Small intestine (tissue), 16 donors: ENCODE measurements around the gene TRIM13. TPM values are rescaled to one million over a fixed set of nuclear protein-coding genes. Genes with fewer than 3 reads are reported as not detected.
A peak's percentile ranks its signal among the peaks of the same experiment; 100 is the strongest.
"Not testable (repeated sequence)": the region's sequence is repeated elsewhere in the genome, so short reads cannot be mapped to it uniquely, and the experiment has no call there.

Source experiments
- DNase-seq, 2 donors: peaks; one replicate each; pipeline versions ENCODE4 v3.0.0 to v3.0.0-alpha.2; 2013
- FAIRE-seq: peaks from 2 replicates; lab custom pipeline; 2012; peaks lifted over from hg19 to GRCh38; lab: Jason Lieb, UNC
- H3K27ac ChIP-seq, 3 donors: one replicate each; pipeline ENCODE4 v1.5.1; 2013; ENCODE audit warnings: low read length in 2 of 3, mild to moderate bottlenecking in 2 of 3, control low read depth in 1 of 3, inconsistent platforms in 1 of 3, low read depth in 1 of 3, moderate library complexity in 1 of 3
- H3K27me3 ChIP-seq, 3 donors: one replicate each; pipeline ENCODE4 v1.6.1; 2013; ENCODE audit warnings: low read length in 3 of 3, inconsistent platforms in 1 of 3; ENCODE audit not compliant: control insufficient read depth in 3 of 3, insufficient read depth in 3 of 3
- H3K36me3 ChIP-seq, 3 donors: one replicate each; pipeline ENCODE4 v1.6.1; 2013; ENCODE audit warnings: low read length in 3 of 3, inconsistent platforms in 1 of 3, low read depth in 1 of 3, mild to moderate bottlenecking in 1 of 3, moderate library complexity in 1 of 3; ENCODE audit not compliant: control insufficient read depth in 3 of 3, insufficient read depth in 2 of 3
- H3K4me1 ChIP-seq, 3 donors: one replicate each; pipeline ENCODE4 v1.6.1; 2013; ENCODE audit warnings: low read length in 2 of 3, inconsistent platforms in 1 of 3, low read depth in 1 of 3, mild to moderate bottlenecking in 1 of 3, moderate library complexity in 1 of 3; ENCODE audit not compliant: control insufficient read depth in 3 of 3, insufficient read depth in 2 of 3
- H3K4me3 ChIP-seq, 3 donors: one replicate each; pipeline ENCODE4 v1.5.1; 2013; ENCODE audit warnings: low read length in 3 of 3, control low read depth in 1 of 3, inconsistent platforms in 1 of 3, low read depth in 1 of 3, mild to moderate bottlenecking in 1 of 3, moderate library complexity in 1 of 3
- H3K9me3 ChIP-seq, 2 donors: one replicate each; pipeline ENCODE4 v1.6.1; 2013; ENCODE audit warnings: low read depth in 1 of 2, low read length in 1 of 2; ENCODE audit not compliant: control insufficient read depth in 2 of 2, insufficient read depth in 1 of 2
- WGBS, 3 donors: extraction: QIAGEN DNeasy Blood & Tissue Kit; methylation state at CpG; one replicate each; pipeline ENCODE4 v1.1.7; 2013; 5-methylcytosine and 5-hydroxymethylcytosine counted together
- long read RNA-seq, 10 donors: transcript quantifications; one replicate each; lab custom pipeline, GENCODE V29; 2026
- polyA plus RNA-seq, 4 donors: library from polyadenylated mRNA; stranded (reverse) in 3 of 4; unstranded in 1 of 4; fragments of 200-250 nt in 3 of 4; fragments of 120-200 nt in 1 of 4; gene quantifications; one replicate each; pipeline versions ENCODE4 v1.2.1 to v1.2.3, GENCODE V29; 2013
- donor health status: healthy with polysubstance abuse.
- donor health status: control.
- donor health status: control.
- donor health status: Bipolar disorder and iron deficiency.
- donor health status: healthy.

Gene TRIM13, protein sequence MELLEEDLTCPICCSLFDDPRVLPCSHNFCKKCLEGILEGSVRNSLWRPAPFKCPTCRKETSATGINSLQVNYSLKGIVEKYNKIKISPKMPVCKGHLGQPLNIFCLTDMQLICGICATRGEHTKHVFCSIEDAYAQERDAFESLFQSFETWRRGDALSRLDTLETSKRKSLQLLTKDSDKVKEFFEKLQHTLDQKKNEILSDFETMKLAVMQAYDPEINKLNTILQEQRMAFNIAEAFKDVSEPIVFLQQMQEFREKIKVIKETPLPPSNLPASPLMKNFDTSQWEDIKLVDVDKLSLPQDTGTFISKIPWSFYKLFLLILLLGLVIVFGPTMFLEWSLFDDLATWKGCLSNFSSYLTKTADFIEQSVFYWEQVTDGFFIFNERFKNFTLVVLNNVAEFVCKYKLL
- 10 to 100 TPM in 3 of 4 donors, 1 to 10 TPM in 1; 9.2 to 31.5 (median 10.9) TPM for polyA plus RNA-seq
- long read RNA-seq, donor 1, result 0 reads
- long read RNA-seq, donor 2, full-length matches to known transcripts, result 5 of 5 reads
- long read RNA-seq, donor 2, partial matches to known transcripts, result 0 of 5 reads
- long read RNA-seq, donor 2, other reads (novel, unspliced or antisense), result 0 of 5 reads
- long read RNA-seq, donor 3, full-length matches to known transcripts, result 8 of 13 reads
- long read RNA-seq, donor 3, partial matches to known transcripts, result 0 of 13 reads
- long read RNA-seq, donor 3, other reads (novel, unspliced or antisense), result 5 of 13 reads
- long read RNA-seq, donor 4, partial matches to known transcripts, result 0 of 2 reads
- long read RNA-seq, donor 4, other reads (novel, unspliced or antisense), result 0 of 2 reads
- long read RNA-seq, donor 5, partial matches to known transcripts, result 0 of 4 reads
- long read RNA-seq, donor 5, other reads (novel, unspliced or antisense), result 0 of 4 reads
- long read RNA-seq, donor 6, full-length matches to known transcripts, result 9 of 25 reads
- long read RNA-seq, donor 6, partial matches to known transcripts, result 16 of 25 reads
- long read RNA-seq, donor 6, other reads (novel, unspliced or antisense), result 0 of 25 reads
- long read RNA-seq, donor 7, result 0 reads
- long read RNA-seq, donor 8, partial matches to known transcripts, result 0 of 2 reads
- long read RNA-seq, donor 8, other reads (novel, unspliced or antisense), result 0 of 2 reads
- long read RNA-seq, donor 9, full-length matches to known transcripts, result 4 of 4 reads
- long read RNA-seq, donor 9, partial matches to known transcripts, result 0 of 4 reads
- long read RNA-seq, donor 9, other reads (novel, unspliced or antisense), result 0 of 4 reads
- long read RNA-seq, donor 10, full-length matches to known transcripts, result 17 of 17 reads
- long read RNA-seq, donor 10, partial matches to known transcripts, result 0 of 17 reads
- long read RNA-seq, donor 10, other reads (novel, unspliced or antisense), result 0 of 17 reads

DNA sequence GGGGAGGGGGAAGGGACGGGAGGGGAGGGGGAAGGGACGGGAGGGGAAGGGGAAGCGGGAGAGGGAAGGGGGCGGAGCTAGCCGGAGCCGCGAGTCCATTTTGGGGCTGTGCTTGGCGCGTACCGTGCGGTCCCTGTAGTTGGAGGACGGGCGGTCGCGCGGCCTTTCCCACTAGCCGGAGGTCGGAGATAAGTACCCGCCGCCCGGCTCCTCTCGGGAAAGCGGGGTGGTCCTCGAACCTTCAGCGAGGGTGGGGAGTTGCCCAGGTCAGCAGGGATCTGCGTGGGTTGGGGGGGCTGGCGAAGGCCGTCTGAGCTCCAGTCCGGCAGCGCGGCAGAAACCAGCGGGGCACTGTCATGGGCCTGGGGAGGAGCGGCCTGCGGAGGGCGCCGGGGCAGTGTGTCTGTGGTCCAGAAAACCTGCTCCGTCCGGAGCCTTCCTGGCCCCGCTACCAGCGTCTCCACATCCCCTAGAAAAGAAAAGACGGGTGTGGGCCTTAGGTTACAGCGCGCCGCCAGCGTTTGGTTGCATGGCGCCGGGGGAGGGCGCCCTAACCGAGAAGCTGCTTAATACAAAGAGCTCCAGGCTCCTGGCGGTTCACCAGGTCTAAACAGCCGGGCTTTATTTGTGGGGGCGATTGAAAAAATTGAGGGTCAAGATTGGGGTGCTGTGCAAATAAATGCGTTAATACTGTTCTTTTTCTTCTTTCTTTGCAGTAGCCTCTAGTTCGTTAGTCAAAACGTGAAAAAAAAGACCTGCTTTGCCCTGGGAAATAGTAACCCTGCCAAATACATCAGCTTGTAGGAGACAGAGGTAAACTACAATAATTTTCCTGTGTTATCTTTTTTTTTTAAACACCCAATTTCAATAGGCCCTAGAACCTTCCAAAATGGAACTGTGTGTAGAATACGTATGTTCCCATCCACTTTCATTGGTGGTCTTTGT lies at the start of gene TRIM13:
TRIM13 (plus strand) TSS at position 92 of the 945 bp plus-strand sequence. CDS start 14,899 bp downstream, outside the sequence.
- DNase-seq, result peak; percentile 90 to 96
- H3K4me3 ChIP-seq, result peak within 1 kb of the TSS; percentile 77 to 94 (median 77)
- H3K27me3 ChIP-seq, result no peaks in the 10 kb centered on the region
- 0 to 1% (median 0%) methylated on average over 48 to 55 of the region's 56 CpGs for WGBS, 3 donors
- no peak for FAIRE-seq
- peaks cover 0 to 11% (median 0%) of the 10 kb centered on the region in 3 donors for H3K36me3 ChIP-seq
- H3K4me1 ChIP-seq, result peaks cover 2 to 15% (median 7%) of the 10 kb centered on the region in 3 donors
- no peaks in the 10 kb centered on the region for H3K9me3 ChIP-seq
- H3K27ac ChIP-seq, result peak within 1 kb of the TSS; percentile 94 to 98 (median 98)

DNA sequence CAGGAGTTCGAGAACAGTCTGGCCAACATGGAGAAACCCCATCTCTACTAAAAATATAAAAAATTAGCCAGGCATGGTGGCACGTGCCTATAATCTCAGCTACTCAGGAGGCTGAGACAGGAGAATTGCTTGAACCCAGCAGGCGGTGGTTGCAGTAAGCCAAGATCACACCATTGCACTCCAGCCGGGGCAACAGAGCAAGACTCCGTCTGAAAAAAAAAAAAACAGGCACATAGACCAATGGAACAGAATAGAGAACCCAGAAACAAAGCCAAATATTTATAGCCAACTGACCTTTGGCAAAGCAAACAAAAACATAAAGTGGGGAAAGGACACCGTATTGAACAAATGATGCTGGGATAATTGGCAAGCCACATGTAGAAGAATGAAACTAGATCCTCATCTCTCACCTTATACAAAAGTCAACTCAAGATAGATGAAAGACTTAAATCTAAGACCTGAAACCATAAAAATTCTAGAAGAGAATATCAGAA lies 48.0 kb upstream of the TRIM13 start:
- H3K36me3 ChIP-seq, H3K27ac ChIP-seq, H3K27me3 ChIP-seq, H3K4me3 ChIP-seq, H3K4me1 ChIP-seq, H3K9me3 ChIP-seq, FAIRE-seq, DNase-seq: not testable (repeated sequence)
- WGBS, 3 donors, result 73 to 87% (median 77%) methylated on average over 6 of the region's 6 CpGs

DNA sequence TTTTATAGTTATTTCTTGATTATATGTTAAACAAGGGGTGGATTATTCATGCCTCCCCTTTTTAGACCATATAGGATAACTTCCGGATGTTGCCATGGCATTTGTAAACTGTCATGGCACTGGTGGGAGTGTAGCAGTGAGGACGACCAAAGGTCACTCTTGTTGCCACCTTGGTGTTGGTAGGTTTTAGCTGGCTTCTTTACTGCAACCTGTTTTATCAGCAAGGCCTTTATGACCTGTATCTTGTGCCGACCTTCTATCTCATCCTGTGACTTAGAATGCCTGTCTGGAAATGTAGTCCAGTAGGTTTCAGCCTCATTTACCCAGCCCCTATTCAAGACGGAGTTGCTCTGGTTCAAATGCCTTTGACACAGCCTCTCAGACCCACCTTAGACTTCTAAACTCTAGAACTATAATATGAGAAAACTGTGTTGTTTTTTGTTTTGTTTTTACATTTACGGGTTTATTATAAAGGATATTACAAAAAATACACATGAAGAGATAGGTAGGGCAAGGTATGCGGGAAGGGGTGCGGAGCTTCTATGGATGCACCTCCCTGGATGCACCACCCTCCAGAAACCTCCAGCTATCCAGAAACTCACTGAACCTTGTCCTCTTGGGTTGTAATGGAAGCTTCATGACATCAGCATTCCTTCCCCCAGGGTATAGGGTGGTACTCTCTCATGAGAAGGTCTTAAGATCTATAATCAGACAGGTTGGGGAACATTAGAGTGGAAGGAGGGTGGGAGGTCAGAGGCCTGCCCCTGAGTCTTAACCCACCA lies 44.9 kb upstream of the TRIM13 start:
- Histone ChIP-seq H3K36me3 (no peaks in the 10 kb centered on the region), H3K27ac (peak overlapping the region in 1 of 3 donors; percentile 93), H3K9me3 (no peaks in the 10 kb centered on the region), H3K4me3 (no peak overlapping the region), H3K4me1 (peaks cover 0 to 24% (median 0%) of the 10 kb centered on the region in 3 donors), H3K27me3 (no peaks in the 10 kb centered on the region)
- 44 to 74% (median 67%) methylated on average over 7 of the region's 7 CpGs for WGBS, 3 donors
- FAIRE-seq (no peak), DNase-seq (peak; percentile 52 to 69)

DNA sequence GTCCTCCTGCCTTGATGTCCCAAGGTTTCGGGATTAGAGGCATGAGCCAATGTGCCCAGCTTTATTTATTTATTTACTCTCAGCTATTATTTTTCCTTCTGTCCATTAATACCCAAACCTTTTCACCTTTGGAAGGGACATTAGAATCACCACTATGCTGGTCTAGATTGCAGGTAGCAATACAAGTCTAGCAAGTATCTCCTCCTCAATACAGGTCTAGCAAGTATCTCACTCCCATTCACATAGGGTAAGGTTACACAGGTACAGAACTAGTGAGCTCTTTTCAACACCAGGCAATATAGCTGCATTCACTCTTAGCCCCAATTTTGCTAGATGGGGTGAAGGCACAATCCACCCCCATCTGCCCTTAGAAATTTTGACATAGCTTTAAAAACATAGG lies 43.3 kb upstream of the TRIM13 start:
- DNase-seq, result no peak
- Histone ChIP-seq H3K36me3 (no peaks in the 10 kb centered on the region), H3K4me1 (peaks cover 0 to 24% (median 0%) of the 10 kb centered on the region in 3 donors), H3K4me3 (no peak overlapping the region), H3K27ac (no peak overlapping the region), H3K9me3 (peaks cover 0 to 3% of the 10 kb centered on the region in 2 donors), H3K27me3 (no peaks in the 10 kb centered on the region)
- FAIRE-seq, result no peak
- WGBS, 3 donors, result 96 to 100% (median 100%) methylated on average over 1 of the region's 1 CpG

DNA sequence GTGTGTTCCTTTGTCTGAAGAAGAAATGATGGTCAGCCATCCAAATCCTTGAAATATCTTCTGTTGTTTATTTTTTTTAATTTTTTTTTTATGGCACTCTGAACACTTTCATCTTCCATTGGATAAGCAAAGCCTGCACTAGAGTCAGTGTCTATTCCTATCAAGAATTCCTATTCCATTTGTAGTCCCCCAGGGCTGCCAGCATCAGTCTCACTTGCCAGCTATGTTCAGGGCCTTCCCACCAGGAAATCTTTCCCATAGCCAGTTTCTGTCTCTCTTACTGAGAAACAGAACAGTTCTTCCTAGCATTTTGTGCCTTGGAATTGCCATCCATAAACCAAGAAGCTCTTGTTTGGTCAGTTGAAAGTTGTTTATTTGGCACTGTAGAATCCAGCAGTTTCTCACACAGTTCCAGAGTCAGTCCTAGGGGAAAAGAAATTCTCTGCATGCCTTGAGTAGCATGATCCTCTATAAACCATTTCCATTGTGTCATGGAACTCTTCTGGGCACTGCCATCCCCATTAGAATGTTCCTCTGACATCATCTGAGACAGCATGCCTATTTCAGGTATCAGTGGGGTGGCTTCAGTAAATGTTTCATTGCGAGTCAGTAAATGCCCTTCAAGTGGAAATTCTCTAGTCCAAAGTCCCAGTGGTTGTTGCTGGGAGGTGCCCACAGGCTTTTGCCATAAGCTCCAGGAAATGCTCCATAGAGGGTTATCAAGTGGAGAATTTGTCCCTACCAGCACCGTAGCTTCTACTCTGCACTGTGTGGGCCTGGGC lies 42.0 kb upstream of the TRIM13 start:
- Histone ChIP-seq H3K27me3 (no peaks in the 10 kb centered on the region), H3K27ac (peak overlapping the region in 1 of 3 donors; percentile 85), H3K4me1 (peaks cover 0 to 24% (median 0%) of the 10 kb centered on the region in 3 donors), H3K9me3 (peaks cover 0 to 7% of the 10 kb centered on the region in 2 donors), H3K36me3 (no peaks in the 10 kb centered on the region), H3K4me3 (no peak overlapping the region)
- FAIRE-seq (no peak), DNase-seq (peak; percentile 74 to 83)
- WGBS, 3 donors, result 10 to 60% (median 43%) methylated on average over 2 of the region's 2 CpGs

DNA sequence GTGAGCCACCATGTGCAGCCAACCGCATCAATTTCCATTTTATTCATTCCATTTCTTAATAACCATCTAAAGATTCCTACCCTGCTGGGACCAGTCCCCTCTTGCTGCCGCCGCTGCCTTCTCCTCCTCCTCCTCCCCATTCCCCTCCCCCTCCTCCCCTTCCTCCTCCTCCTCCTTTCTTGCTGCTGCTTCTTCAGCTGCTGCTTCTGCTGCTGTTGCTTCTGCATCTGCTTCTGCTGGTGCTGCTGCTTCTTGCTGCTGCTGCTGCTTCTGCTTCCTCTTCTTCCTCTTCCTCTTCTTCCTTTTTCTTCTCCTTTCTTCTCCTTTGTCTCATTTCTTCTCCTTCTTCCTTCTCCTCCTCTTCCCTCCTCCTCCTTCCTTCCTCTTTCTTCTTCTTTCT lies 40.7 kb upstream of the TRIM13 start:
- no peak overlapping the region for H3K27ac ChIP-seq
- FAIRE-seq, result no peak
- H3K27me3 ChIP-seq, result no peaks in the 10 kb centered on the region
- no peaks in the 10 kb centered on the region for H3K36me3 ChIP-seq
- WGBS, 3 donors, result 86 to 100% (median 95%) methylated on average over 3 of the region's 3 CpGs
- peaks cover 0 to 24% (median 0%) of the 10 kb centered on the region in 3 donors for H3K4me1 ChIP-seq
- peaks cover 0 to 12% of the 10 kb centered on the region in 2 donors for H3K9me3 ChIP-seq
- H3K4me3 ChIP-seq, result no peak overlapping the region
- DNase-seq, result no peak
